ENCODE measurements around the gene TMEM181.

- TF ChIP-seq, protein P1, sequence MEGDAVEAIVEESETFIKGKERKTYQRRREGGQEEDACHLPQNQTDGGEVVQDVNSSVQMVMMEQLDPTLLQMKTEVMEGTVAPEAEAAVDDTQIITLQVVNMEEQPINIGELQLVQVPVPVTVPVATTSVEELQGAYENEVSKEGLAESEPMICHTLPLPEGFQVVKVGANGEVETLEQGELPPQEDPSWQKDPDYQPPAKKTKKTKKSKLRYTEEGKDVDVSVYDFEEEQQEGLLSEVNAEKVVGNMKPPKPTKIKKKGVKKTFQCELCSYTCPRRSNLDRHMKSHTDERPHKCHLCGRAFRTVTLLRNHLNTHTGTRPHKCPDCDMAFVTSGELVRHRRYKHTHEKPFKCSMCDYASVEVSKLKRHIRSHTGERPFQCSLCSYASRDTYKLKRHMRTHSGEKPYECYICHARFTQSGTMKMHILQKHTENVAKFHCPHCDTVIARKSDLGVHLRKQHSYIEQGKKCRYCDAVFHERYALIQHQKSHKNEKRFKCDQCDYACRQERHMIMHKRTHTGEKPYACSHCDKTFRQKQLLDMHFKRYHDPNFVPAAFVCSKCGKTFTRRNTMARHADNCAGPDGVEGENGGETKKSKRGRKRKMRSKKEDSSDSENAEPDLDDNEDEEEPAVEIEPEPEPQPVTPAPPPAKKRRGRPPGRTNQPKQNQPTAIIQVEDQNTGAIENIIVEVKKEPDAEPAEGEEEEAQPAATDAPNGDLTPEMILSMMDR (IDR thresholded peaks at IDR 0.05; ENCODE audit: low read depth, low read length) = no peak
- TF ChIP-seq EZH2phosphoT487 (IDR thresholded peaks at IDR 0.05; ENCODE audit: low read depth) = no peak
These were observed 109.5 kb downstream of the TMEM181 start for GRCh38 chr6:158669145-158670035.

All from OCI-LY3 (cell line).